Raji (cell line): ENCODE measurements around the gene ADAM8.

Experiments
- POLR2A ChIP-seq: IDR thresholded peaks from 2 replicates; pipeline ENCODE4 v1.6.1; 2011; ENCODE audit warnings: low read depth, low read length, control low read depth; ENCODE audit not compliant: insufficient read depth

The ADAM8 gene

DNA sequence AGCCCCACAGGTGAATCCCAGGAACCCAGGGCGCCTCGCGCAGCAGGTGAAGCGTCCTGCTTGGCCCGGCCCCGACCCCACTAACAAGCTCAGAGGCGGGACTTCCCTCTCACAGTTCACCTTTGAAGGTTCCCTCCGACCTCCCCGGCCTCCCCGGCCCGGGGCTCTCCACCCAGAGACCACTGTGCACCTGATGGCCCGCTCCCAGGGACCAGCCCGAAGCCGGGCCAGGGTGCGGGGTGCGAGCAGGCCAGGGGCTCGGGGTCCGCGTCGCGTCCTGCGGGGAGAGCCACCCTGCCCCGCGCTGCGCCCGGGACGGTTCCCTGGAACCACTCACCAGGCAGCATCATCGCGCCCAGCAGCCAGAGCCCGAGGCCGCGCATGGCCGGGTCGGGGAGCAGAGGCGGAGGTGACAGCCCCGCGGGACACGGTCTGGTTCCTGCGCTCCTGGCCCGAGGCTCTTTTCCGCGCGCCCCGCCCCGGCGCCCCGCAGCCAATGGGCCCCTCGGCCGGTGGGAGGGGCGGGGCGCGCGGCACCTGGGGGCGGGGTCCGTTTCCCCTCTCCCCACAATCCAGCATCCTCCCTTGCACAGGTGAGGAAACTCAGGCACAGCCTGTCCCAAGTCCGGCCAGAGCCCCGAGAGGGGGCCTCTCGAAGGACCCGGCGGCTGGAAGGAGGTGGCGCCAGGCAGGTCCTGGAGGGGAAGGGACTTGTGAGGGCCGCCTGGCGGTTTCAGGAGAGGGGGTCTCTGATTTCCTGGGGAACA is at the start of gene ADAM8:
Gene ADAM8, minus strand, starts transcription at position 434 of the 767 bp plus-strand sequence. Its CDS starts 51 bp downstream, at position 383.
- no peak for TF ChIP-seq POLR2A

DNA sequence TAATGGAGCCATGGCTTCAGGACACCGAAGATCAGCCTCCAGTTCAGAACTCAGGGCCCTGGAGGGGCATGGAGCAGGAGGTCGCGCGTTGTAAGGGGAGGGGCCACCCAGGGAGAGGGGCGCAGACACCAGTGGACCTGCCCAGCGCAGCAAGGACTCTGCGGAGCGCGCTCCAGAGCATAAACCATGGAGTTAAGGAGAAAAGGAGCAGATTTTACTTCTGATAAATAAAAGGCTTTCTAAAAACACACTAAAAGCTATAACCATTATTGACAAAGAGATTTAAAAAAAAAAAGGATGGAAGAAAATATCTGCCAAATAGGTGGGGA is 49.5 kb upstream of the ADAM8 start:
- no peak for TF ChIP-seq POLR2A

DNA sequence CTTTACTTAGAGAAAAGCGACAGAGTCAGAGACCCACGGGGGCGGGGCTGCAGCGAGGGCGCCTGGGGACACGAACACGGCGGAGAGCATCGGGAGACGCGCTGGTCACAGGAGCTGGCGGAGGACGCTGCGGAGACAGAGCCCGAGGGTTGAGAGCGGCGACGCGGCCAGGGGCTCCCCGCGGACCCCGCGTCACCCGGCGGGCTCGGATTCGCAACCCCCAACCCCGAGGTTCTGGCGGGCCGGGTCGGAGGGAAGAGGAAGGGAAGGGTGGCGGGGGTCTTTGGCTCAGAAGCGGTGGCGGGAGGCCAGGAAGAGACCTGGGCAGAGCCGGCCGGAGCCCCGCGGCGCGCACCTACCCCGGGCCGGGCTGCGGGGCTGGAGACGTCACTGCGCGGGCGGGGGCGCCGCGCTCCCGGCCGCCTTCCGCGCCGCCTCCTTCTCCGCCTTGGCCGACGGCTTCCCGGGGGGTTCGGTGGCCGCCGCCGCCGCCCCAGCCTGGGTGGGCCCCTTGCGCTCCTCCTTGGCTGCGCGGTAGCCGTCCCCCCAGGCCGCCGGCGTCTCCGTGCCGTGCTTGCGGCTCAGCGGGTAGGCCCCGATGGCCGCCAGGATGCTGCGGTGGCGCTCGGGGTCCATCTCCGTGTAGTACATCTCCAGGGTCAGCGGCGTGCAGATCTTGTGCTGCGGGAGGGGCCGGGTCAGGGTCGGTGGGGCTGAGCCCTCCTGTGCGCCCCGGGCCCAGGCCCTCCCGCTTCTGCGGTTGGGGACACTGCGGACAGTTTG is 49.0 kb upstream of the ADAM8 start:
- no peak for TF ChIP-seq POLR2A

DNA sequence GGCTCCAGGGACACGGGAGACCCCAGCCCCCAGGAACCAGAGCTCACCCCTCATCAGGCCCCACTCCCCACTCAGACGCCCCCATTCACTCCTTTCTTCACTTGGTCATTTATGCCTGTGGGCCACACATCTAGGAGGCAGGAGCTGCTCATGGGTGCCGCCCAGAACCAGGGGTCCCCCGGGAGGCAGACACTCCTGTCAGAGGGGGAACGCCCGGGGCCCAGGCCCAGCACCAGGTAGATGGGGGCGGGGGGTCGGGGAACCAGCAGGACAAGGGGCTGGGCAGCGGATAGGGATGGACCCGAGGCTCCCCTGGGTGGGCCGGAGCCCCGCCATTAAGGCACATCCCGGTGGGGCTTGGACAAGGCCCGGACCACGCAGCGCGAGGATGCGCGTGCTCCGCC is 48.2 kb upstream of the ADAM8 start:
- TF ChIP-seq POLR2A: no peak

DNA sequence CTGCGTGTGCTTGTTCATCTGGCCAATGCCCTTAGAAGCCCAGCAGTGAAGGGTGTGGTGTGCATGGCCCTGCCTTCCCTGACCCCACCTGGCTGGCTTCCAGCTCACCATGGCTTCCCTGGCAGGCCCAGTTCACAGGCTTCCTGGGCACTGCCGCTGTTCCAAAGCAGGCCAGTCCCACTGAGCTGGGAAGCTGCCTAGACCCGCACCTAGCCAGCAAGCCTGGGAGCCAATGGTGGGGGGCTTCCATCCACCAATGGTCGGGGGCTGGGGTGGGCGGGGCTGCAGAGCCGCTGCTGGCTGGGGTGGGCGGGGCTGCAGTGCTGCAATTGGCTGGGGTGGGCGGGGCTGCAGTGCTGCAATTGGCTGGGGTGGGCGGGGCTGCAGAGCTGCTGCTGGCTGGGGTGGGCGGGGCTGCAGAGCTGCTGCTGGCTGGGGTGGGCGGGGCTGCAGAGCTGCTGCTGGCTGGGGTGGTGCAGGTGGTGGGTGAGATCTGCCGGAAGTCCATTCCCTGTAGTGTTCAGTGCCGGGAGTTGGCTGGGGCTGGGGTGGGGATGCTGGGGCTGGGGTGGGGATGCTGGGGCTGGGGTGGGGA is 47.6 kb upstream of the ADAM8 start:
- 0 out of 2 replicates have a peak, but pooled peaks have one; percentile 25 for TF ChIP-seq POLR2A

DNA sequence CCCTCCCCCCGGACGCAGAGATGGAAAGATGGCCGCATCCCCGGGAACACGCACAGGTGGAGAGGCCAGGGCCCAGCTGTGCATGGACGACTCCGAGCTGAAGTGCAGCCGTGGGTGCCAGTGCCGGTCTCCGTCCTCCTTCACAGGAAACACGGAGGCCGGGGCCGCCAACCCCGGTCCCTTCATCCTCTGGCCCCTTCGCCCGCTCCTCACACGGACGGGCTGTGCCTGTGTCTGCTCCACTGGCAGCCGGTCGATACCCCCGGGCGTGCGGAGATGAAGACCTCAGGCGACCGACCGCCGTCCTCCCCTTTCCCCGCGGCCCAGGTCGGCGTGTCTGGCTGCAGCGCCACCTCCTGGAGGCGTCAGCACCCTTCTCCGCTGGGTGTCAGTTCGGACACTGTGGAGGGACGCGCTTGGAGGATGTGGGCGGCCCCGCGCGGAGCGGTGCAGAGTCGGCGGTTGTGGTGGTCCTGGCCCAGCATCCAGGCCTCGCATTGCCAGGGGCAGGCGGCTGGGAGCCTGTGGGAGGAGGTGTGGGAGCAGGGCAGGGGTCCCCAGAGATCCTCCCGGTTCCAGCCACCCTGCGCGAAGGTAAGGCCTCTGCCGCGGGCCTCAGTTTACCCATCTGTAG is 41.9 kb upstream of the ADAM8 start:
- no peak for TF ChIP-seq POLR2A

GRCh38 chr10:133316732-133317131 is 40.1 kb upstream of the ADAM8 start:
- no peak for TF ChIP-seq POLR2A

DNA sequence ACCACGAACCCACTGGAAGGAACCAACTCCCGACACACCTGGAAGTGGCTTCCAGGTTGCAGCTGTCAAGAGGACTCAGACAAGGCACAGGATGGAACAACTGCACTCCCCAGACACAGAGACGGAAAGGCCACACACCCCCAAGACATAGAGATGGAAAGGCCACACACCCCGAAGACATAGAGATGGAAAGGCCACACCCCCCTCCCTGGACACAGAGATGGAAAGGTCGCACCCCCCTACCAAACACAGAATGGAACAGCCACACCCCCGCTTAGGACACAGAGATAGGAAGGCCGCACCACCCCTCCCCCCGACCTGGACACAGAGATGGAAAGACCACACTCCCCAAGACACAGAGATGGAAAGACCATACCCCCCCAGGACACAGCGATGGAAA is 39.6 kb upstream of the ADAM8 start:
- TF ChIP-seq POLR2A: no peak

- TF ChIP-seq POLR2A: no peak
Observed at GRCh38 chr10:133315847-133316246, 39.2 kb upstream of the ADAM8 start.

DNA sequence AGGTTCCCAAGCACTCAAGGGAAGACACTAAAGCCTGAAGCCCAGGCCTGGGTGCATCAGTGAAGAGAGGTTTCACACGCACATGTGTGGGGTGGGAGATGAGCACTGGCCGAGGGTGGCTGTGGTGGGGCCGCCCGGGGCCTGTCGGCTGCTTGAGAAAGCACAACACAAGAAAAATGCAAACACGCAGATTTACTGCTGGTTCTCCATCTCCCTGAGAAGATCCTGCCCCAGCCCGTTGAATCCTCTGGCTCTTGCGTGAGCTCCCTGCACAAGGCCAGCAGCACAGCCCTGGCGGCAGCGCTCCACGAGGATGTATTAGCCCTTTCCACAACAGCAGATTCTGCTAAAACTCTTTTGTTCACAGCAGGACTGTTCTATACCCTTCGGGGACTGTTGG is 38.2 kb upstream of the ADAM8 start:
- TF ChIP-seq POLR2A: no peak

DNA sequence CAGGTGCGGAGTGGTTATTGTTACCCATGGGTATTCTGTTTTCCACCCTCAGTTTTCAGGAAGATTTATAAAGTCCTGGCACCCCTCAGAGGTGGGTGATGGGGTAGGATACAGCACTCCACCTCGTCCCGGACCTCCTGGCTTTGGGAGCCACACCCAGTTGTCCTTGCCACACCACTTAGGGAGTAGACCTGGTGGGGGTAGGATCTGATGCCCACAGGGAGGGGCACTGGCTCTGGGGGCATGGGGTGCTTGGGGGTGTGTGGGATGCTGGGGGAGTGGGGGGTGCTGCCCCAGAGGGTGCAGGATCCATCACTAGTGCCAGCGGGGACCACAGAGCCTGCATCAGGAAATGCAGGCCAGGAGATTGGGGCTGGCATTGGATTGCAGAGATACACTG is 36.5 kb upstream of the ADAM8 start:
- no peak for TF ChIP-seq POLR2A

- TF ChIP-seq POLR2A: no peak
Observed at GRCh38 chr10:133312769-133313145, 36.1 kb upstream of the ADAM8 start.

DNA sequence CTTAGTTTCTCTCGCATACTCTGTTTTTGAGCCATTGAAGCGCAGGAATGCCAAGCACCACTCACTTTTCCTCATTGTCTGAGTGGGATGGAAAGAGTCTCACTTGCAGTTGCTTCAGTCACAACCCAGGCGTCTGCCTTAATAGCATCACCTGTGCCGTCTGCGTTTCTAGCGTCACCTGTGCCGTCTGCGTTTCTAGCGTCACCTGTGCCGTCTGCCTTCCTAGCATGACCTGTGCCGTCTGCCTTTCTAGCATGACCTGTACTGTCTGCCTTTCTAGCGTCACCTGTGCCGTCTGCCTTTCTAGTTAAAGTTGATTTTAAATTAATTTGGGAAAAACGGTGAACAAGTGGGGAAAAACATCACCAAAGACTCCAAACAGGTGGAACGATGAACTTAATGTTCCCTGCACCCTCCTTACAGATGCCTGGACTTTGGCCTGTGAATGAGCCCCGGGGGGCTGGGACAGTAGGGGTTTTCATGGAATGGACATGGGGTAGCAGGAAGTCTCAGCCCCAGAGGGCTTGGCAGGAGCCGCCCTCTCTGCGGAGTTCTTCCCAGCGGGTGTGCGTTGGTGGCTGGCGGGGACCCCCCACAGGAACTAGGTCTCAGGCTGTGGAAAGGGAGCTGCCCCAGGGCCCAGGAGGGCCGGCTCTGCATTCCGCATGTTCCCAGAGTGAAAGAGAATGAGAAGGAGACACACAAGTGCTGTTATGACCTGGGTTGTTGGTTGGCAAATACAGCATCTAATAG is 35.5 kb upstream of the ADAM8 start:
- no peak for TF ChIP-seq POLR2A

- TF ChIP-seq POLR2A: no peak
Observed at GRCh38 chr10:133311570-133311969, 34.9 kb upstream of the ADAM8 start.

DNA sequence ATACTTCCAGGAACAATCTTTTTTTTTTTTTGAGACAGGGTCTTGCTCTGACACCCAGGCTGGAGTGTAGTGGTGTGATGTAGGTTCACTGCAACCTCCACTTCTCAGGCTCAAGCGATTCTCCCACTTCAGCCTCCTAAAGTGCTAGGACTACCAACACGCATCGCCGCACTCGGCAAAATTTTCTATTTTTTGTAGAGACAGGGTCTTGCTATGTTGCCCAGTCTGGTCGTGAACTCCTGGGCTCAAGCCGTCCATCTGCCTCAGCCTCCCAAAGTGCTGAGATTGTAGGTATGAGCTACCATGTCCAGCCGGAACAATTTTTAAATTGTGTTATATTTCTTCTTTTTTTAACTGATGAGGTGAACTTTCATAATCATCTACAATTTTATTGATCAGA is 34.1 kb upstream of the ADAM8 start:
- TF ChIP-seq POLR2A: no peak

- TF ChIP-seq POLR2A: no peak
Observed at GRCh38 chr10:133310399-133310755, 33.7 kb upstream of the ADAM8 start.
